Measurements from ENCODE around the gene OXLD1. TPM values are rescaled to one million over a fixed set of nuclear protein-coding genes. Genes with fewer than 3 reads are reported as not detected.
"Not testable (repeated sequence)": the region's sequence is repeated elsewhere in the genome, so short reads cannot be mapped to it uniquely, and the experiment has no call there.

The OXLD1 gene
- total RNA-seq, 2 donors from 2014 or later, result 20.1 to 43.7 TPM

- Mint-ChIP-seq H3K9me3 (no peaks in the 10 kb centered on the region), H3K36me3 (peaks cover 10 to 15% of the 10 kb centered on the region in 2 donors), H3K27ac (peak overlapping the region in 1 of 2 donors; percentile 47)
- ATAC-seq (no peak), DNase-seq (ENCODE audit: low spot score in 2 of 2) (no peak)
Measured at GRCh38 chr17:81690549-81690948, 24.1 kb upstream of the OXLD1 start.

GRCh38 chr17:81690066-81690465 is 23.7 kb upstream of the OXLD1 start:
- ATAC-seq (no peak), DNase-seq (ENCODE audit: low spot score in 2 of 2) (no peak)
- Mint-ChIP-seq H3K9me3 (no peaks in the 10 kb centered on the region), H3K27ac (peak overlapping the region in 1 of 2 donors; percentile 47), H3K36me3 (peaks cover 10 to 15% of the 10 kb centered on the region in 2 donors)

GRCh38 chr17:81688616-81689015 is 22.2 kb upstream of the OXLD1 start:
- ATAC-seq, result no peak
- no peak for DNase-seq (ENCODE audit: low spot score in 2 of 2)
- Mint-ChIP-seq H3K36me3 (peaks cover 17 to 25% of the 10 kb centered on the region in 2 donors), H3K27ac (peak overlapping the region in 1 of 2 donors; percentile 72), H3K9me3 (no peaks in the 10 kb centered on the region)

- peaks cover 17 to 27% of the 10 kb centered on the region in 2 donors for H3K36me3 Mint-ChIP-seq
- DNase-seq (ENCODE audit: low spot score in 2 of 2) (no peak), ATAC-seq (no peak)
- no peaks in the 10 kb centered on the region for H3K9me3 Mint-ChIP-seq
- H3K27ac Mint-ChIP-seq, result no peak overlapping the region
Measured at GRCh38 chr17:81687770-81688541, 21.6 kb upstream of the OXLD1 start.

- no peak overlapping the region for H3K27ac Mint-ChIP-seq
- no peaks in the 10 kb centered on the region for H3K9me3 Mint-ChIP-seq
- peaks cover 17 to 27% of the 10 kb centered on the region in 2 donors for H3K36me3 Mint-ChIP-seq
- ATAC-seq (no peak), DNase-seq (ENCODE audit: low spot score in 2 of 2) (no peak)
Measured at GRCh38 chr17:81686614-81687013, 20.2 kb upstream of the OXLD1 start.

GRCh38 chr17:81685108-81685507 is 18.7 kb upstream of the OXLD1 start:
- peak overlapping the region; percentile 81 to 93 for H3K27ac Mint-ChIP-seq
- ATAC-seq (peak; percentile 13 to 17), DNase-seq (ENCODE audit: low spot score in 2 of 2) (peak in 1 of 2 donors; percentile 41)
- peaks cover 17 to 26% of the 10 kb centered on the region in 2 donors for H3K36me3 Mint-ChIP-seq
- no peaks in the 10 kb centered on the region for H3K9me3 Mint-ChIP-seq

- H3K36me3 Mint-ChIP-seq, result peaks cover 16 to 23% of the 10 kb centered on the region in 2 donors
- ATAC-seq (peak in 1 of 2 donors; percentile 57), DNase-seq (ENCODE audit: low spot score in 2 of 2) (peak in 1 of 2 donors; percentile 26)
- peak overlapping the region; percentile 81 to 93 for H3K27ac Mint-ChIP-seq
- no peaks in the 10 kb centered on the region for H3K9me3 Mint-ChIP-seq
Measured at GRCh38 chr17:81684442-81684911, 18.1 kb upstream of the OXLD1 start.

- Mint-ChIP-seq H3K27ac (peak within 1 kb of the TSS; percentile 93 to 97), H3K9me3 (no peaks in the 10 kb centered on the region), H3K36me3 (peaks cover 9 to 23% of the 10 kb centered on the region in 2 donors)
- peak; percentile 97 for ATAC-seq
- peak; percentile 97 to 99 for DNase-seq (ENCODE audit: low spot score in 2 of 2)
Measured at GRCh38 chr17:81683584-81684441, 17.4 kb upstream of the OXLD1 start, which contains the start of the genes ARL16 and HGS. TSS of gene ARL16 (minus strand) at chr17:81683797. CDS start at chr17:81683753, 44 bp downstream. TSS of gene HGS (plus strand) at chr17:81684011. CDS start at chr17:81684067, 56 bp downstream.

- Mint-ChIP-seq H3K27ac (peak overlapping the region; percentile 91 to 93), H3K36me3 (peaks cover 7 to 23% of the 10 kb centered on the region in 2 donors), H3K9me3 (no peaks in the 10 kb centered on the region)
- DNase-seq (ENCODE audit: low spot score in 2 of 2), result no peak
- ATAC-seq, result peak; percentile 1 to 2
Measured at GRCh38 chr17:81683208-81683583, 16.8 kb upstream of the OXLD1 start.

GRCh38 chr17:81682565-81683207 is 16.3 kb upstream of the OXLD1 start:
- DNase-seq (ENCODE audit: low spot score in 2 of 2) (no peak), ATAC-seq (no peak)
- Mint-ChIP-seq H3K27ac (peak overlapping the region; percentile 91 to 93), H3K9me3 (no peaks in the 10 kb centered on the region), H3K36me3 (peaks cover 7 to 23% of the 10 kb centered on the region in 2 donors)

- peak overlapping the region in 1 of 2 donors; percentile 55 for H3K27ac Mint-ChIP-seq
Measured at GRCh38 chr17:81681672-81682071, 15.3 kb upstream of the OXLD1 start.

GRCh38 chr17:81680150-81680549 is 13.7 kb upstream of the OXLD1 start:
- ATAC-seq, result no peak
- DNase-seq (ENCODE audit: low spot score in 2 of 2), result no peak
- no peaks in the 10 kb centered on the region for H3K9me3 Mint-ChIP-seq
- no peak overlapping the region for H3K27ac Mint-ChIP-seq
- peaks cover 7 to 12% of the 10 kb centered on the region in 2 donors for H3K36me3 Mint-ChIP-seq

More at GRCh38 chr17:81681672-81682071, 15.3 kb upstream of the OXLD1 start:
- DNase-seq (ENCODE audit: low spot score in 2 of 2) (no peak), ATAC-seq (no peak)
- peaks cover 7 to 16% of the 10 kb centered on the region in 2 donors for H3K36me3 Mint-ChIP-seq
- no peaks in the 10 kb centered on the region for H3K9me3 Mint-ChIP-seq

- ATAC-seq (no peak), DNase-seq (ENCODE audit: low spot score in 2 of 2) (no peak)
- Mint-ChIP-seq H3K36me3 (peaks cover 0 to 11% of the 10 kb centered on the region in 2 donors), H3K27ac (no peak overlapping the region), H3K9me3 (no peaks in the 10 kb centered on the region)
Measured at GRCh38 chr17:81676906-81677305, 10.5 kb upstream of the OXLD1 start.

GRCh38 chr17:81675515-81676221 is 9.3 kb upstream of the OXLD1 start:
- not testable (repeated sequence) for H3K27ac Mint-ChIP-seq, H3K9me3 Mint-ChIP-seq, ATAC-seq
- H3K36me3 Mint-ChIP-seq, result peaks cover 0 to 14% of the 10 kb centered on the region in 2 donors
- peak in 1 of 2 donors; percentile 29 for DNase-seq (ENCODE audit: low spot score in 2 of 2)

GRCh38 chr17:81673561-81674258 is 7.3 kb upstream of the OXLD1 start:
- H3K9me3 Mint-ChIP-seq, result no peaks in the 10 kb centered on the region
- DNase-seq (ENCODE audit: low spot score in 2 of 2), result no peak
- no peak overlapping the region for H3K27ac Mint-ChIP-seq
- peaks cover 5 to 22% of the 10 kb centered on the region in 2 donors for H3K36me3 Mint-ChIP-seq
- peak in 1 of 2 donors; percentile 21 for ATAC-seq
